ENCODE results near the gene LAYN. TPM values are rescaled to one million over a fixed set of nuclear protein-coding genes. Genes with fewer than 3 reads are reported as not detected.

LAYN gene
- total RNA-seq, 3 donors from 2014 or later (not counting 1 experiment from before 2014, with no cell fraction given) = 0.94 to 1.8 TPM; not detected in 1

DNA sequence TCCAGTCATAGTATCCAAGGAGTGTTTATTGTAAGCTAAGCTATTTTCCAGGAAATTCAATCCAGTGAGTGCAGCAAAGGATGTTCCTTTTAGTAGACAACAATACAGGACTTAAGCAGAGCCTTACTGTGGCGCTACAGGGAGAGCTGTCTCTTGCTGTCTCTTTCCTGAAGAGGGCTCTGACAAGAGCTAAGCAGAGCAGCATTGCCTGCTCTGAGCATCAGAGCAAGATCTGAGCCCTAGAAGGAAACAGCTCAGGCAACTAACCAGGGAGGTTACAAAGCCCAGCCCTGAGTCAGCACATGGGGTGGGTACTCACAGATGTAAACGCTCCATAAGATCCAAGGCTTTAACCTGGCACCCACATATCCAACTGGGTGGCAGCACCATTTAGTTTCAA, 8.0 kb downstream of the LAYN start:
- H3K36me3 Mint-ChIP-seq = no peaks in the 10 kb centered on the region
- DNase-seq (no peak), ATAC-seq (no peak)
- H3K4me3 Mint-ChIP-seq = no peak overlapping the region
- H3K4me1 Mint-ChIP-seq = no peaks in the 10 kb centered on the region
- Histone ChIP-seq H3K9me3 (ENCODE audit: control insufficient read depth, insufficient read depth, low read length) (no peaks in the 10 kb centered on the region), H3K4me1 (ENCODE audit: control insufficient read depth, insufficient read depth, low read length) (no peaks in the 10 kb centered on the region), H3K27ac (ENCODE audit: low read length) (no peak overlapping the region), H3K36me3 (ENCODE audit: control insufficient read depth, insufficient read depth, low read length) (no peaks in the 10 kb centered on the region), H3K27me3 (ENCODE audit: control insufficient read depth, insufficient read depth, low read length) (peaks cover 2% of the 10 kb centered on the region), H3K4me3 (ENCODE audit: low read length) (no peak overlapping the region)
- H3K27ac Mint-ChIP-seq = no peak overlapping the region
- H3K27me3 Mint-ChIP-seq (ENCODE audit: low read depth in 2 of 2) = peaks cover 31 to 49% of the 10 kb centered on the region in 2 donors
- intact Hi-C loops (cut with micrococcal nuclease) = no loop called here
- no peaks in the 10 kb centered on the region for H3K9me3 Mint-ChIP-seq
- 100% methylated on average over 2 of the region's 2 CpGs for WGBS (ENCODE audit: insufficient coverage)
- TF ChIP-seq, protein P1, sequence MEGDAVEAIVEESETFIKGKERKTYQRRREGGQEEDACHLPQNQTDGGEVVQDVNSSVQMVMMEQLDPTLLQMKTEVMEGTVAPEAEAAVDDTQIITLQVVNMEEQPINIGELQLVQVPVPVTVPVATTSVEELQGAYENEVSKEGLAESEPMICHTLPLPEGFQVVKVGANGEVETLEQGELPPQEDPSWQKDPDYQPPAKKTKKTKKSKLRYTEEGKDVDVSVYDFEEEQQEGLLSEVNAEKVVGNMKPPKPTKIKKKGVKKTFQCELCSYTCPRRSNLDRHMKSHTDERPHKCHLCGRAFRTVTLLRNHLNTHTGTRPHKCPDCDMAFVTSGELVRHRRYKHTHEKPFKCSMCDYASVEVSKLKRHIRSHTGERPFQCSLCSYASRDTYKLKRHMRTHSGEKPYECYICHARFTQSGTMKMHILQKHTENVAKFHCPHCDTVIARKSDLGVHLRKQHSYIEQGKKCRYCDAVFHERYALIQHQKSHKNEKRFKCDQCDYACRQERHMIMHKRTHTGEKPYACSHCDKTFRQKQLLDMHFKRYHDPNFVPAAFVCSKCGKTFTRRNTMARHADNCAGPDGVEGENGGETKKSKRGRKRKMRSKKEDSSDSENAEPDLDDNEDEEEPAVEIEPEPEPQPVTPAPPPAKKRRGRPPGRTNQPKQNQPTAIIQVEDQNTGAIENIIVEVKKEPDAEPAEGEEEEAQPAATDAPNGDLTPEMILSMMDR (IDR thresholded peaks at IDR 0.05) = no peak

DNA sequence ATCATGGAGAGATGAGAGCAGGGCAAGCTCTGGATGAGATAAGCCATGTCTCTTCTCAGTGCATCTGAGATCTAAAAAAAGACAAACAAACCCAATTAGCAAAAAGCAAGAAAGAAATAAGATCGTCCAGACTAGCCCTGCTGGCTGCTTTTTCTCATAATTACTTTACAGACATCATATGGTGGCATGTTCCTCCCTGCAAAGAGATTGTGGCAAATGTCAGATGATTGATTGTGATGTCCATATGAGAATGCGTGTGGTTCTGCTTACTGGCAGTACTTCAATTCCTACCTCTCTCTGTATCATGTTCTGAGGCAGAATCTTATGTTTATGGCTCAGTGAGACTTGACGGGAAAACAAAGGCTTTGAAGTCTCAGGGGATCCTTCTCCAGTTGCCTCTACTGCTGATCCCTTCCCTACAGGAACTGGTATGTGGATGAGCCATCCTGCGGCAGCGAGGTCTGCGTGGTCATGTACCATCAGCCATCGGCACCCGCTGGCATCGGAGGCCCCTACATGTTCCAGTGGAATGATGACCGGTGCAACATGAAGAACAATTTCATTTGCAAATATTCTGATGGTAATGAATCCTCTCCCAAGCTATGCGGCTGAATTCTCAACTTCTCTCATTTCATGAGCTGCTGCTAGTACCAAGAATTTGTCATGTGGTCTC, 8.8 kb downstream of the LAYN start:
- H3K36me3 ChIP-seq (ENCODE audit: control insufficient read depth, insufficient read depth, low read length) = no peaks in the 10 kb centered on the region
- Mint-ChIP-seq H3K4me3 (no peak overlapping the region), H3K4me1 (no peaks in the 10 kb centered on the region), H3K9me3 (no peaks in the 10 kb centered on the region), H3K36me3 (no peaks in the 10 kb centered on the region), H3K27ac (no peak overlapping the region), H3K27me3 (ENCODE audit: low read depth in 2 of 2) (peaks cover 32 to 46% of the 10 kb centered on the region in 2 donors)
- no peaks in the 10 kb centered on the region for H3K4me1 ChIP-seq (ENCODE audit: control insufficient read depth, insufficient read depth, low read length)
- no peak overlapping the region for H3K4me3 ChIP-seq (ENCODE audit: low read length)
- TF ChIP-seq, protein P1 (IDR thresholded peaks at IDR 0.05) = no peak
- peaks cover 2% of the 10 kb centered on the region for H3K27me3 ChIP-seq (ENCODE audit: control insufficient read depth, insufficient read depth, low read length)
- DNase-seq (no peak), ATAC-seq (no peak)
- no peak overlapping the region for H3K27ac ChIP-seq (ENCODE audit: low read length)
- WGBS (ENCODE audit: insufficient coverage) = 92% methylated on average over 10 of the region's 11 CpGs
- intact Hi-C loops (cut with micrococcal nuclease) = no loop called here
- no peaks in the 10 kb centered on the region for H3K9me3 ChIP-seq (ENCODE audit: control insufficient read depth, insufficient read depth, low read length)

DNA sequence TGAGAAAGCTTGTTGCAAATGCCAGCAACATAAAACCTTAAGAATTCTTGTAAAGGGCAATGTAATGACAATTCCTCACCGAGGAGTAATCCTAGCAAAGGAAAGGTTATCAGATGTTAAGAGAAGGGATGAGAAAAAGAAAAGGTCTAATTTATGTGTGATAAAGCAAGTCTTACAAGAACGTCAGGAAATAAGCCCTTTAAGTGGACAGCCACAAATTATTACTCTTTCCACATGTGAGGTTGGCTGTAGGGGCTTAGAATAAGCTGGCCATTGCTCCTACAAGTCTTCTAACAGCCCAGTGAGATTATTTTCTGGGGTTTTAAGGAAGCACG, 9.3 kb downstream of the LAYN start:
- no peak for ATAC-seq
- DNase-seq = no peak
- no peak overlapping the region for H3K27ac ChIP-seq (ENCODE audit: low read length)
- H3K9me3 Mint-ChIP-seq = no peaks in the 10 kb centered on the region
- H3K36me3 ChIP-seq (ENCODE audit: control insufficient read depth, insufficient read depth, low read length) = no peaks in the 10 kb centered on the region
- peaks cover 29 to 41% of the 10 kb centered on the region in 2 donors for H3K27me3 Mint-ChIP-seq (ENCODE audit: low read depth in 2 of 2)
- TF ChIP-seq, protein P1 (IDR thresholded peaks at IDR 0.05) = no peak
- 70% methylated on average over 2 of the region's 3 CpGs for WGBS (ENCODE audit: insufficient coverage)
- intact Hi-C loops (cut with micrococcal nuclease) = no loop called here
- no peak overlapping the region for H3K27ac Mint-ChIP-seq
- no peak overlapping the region for H3K4me3 Mint-ChIP-seq
- H3K27me3 ChIP-seq (ENCODE audit: control insufficient read depth, insufficient read depth, low read length) = peaks cover 2% of the 10 kb centered on the region
- H3K4me1 ChIP-seq (ENCODE audit: control insufficient read depth, insufficient read depth, low read length) = no peaks in the 10 kb centered on the region
- H3K9me3 ChIP-seq (ENCODE audit: control insufficient read depth, insufficient read depth, low read length) = no peaks in the 10 kb centered on the region
- no peaks in the 10 kb centered on the region for H3K36me3 Mint-ChIP-seq
- no peak overlapping the region for H3K4me3 ChIP-seq (ENCODE audit: low read length)
- H3K4me1 Mint-ChIP-seq = no peaks in the 10 kb centered on the region

DNA sequence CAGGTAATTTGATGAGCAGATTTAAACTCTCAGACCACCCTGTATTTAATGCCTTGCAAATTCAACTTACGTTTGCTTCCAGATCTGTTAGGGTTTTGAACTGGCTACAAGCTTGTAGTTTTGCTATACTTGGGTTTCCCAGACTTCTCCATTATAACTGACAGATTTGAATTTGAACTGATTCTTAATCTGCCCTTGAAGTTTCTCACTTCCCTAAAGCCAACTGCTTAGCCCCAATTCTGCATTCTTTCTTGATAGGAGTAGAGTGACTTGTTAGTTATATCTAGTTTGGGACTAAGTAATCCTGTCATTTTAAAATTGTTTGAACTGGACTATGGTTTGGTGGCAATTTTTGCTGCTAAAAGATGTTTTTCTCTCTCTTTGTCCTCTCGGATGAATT, 9.7 kb downstream of the LAYN start:
- Mint-ChIP-seq H3K4me3 (no peak overlapping the region), H3K9me3 (no peaks in the 10 kb centered on the region), H3K27ac (no peak overlapping the region), H3K36me3 (no peaks in the 10 kb centered on the region), H3K27me3 (ENCODE audit: low read depth in 2 of 2) (peaks cover 28 to 37% of the 10 kb centered on the region in 2 donors), H3K4me1 (no peaks in the 10 kb centered on the region)
- Histone ChIP-seq H3K27ac (ENCODE audit: low read length) (no peak overlapping the region), H3K27me3 (ENCODE audit: control insufficient read depth, insufficient read depth, low read length) (peaks cover 2% of the 10 kb centered on the region), H3K4me1 (ENCODE audit: control insufficient read depth, insufficient read depth, low read length) (no peaks in the 10 kb centered on the region), H3K9me3 (ENCODE audit: control insufficient read depth, insufficient read depth, low read length) (no peaks in the 10 kb centered on the region), H3K36me3 (ENCODE audit: control insufficient read depth, insufficient read depth, low read length) (no peaks in the 10 kb centered on the region), H3K4me3 (ENCODE audit: low read length) (no peak overlapping the region)
- TF ChIP-seq, protein P1 (IDR thresholded peaks at IDR 0.05) = no peak
- ATAC-seq (no peak), DNase-seq (no peak)
- intact Hi-C loops (cut with micrococcal nuclease) = no loop called here
- WGBS (ENCODE audit: insufficient coverage) = 86% methylated on average over 2 of the region's 2 CpGs

Measured in natural killer cell (primary cell).